Measurements from ENCODE around the gene WDR17. TPM values are rescaled to one million over a fixed set of nuclear protein-coding genes. Genes with fewer than 3 reads are reported as not detected.

The WDR17 gene
- total RNA-seq, 2 donors from 2014 or later = 5.5 to 5.7 TPM

DNA sequence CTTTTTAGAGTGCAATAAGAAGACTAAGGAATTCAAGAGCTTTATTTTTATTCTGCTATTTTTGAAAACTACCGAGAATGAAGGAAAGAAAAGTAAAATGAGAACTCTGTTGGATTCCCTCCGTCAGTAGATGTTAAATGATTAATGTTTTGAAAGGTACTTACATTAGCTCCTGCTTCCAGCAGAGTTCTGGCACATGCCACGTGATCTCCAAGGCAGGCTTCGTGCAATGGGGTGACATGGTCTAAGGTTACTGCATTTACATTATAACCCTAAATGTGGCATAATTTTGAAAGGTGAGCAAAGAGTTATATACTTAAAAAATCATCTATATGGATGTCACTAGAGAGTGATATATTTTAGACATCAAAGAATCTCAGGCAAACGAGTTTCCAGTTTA, 156.5 kb downstream of the WDR17 start:
- no peak overlapping the region for H3K4me3 ChIP-seq
- WGBS = 60% methylated on average over 5 of the region's 5 CpGs
- DNase-seq (ENCODE audit: low spot score) = no peak
- TF ChIP-seq, protein P1, sequence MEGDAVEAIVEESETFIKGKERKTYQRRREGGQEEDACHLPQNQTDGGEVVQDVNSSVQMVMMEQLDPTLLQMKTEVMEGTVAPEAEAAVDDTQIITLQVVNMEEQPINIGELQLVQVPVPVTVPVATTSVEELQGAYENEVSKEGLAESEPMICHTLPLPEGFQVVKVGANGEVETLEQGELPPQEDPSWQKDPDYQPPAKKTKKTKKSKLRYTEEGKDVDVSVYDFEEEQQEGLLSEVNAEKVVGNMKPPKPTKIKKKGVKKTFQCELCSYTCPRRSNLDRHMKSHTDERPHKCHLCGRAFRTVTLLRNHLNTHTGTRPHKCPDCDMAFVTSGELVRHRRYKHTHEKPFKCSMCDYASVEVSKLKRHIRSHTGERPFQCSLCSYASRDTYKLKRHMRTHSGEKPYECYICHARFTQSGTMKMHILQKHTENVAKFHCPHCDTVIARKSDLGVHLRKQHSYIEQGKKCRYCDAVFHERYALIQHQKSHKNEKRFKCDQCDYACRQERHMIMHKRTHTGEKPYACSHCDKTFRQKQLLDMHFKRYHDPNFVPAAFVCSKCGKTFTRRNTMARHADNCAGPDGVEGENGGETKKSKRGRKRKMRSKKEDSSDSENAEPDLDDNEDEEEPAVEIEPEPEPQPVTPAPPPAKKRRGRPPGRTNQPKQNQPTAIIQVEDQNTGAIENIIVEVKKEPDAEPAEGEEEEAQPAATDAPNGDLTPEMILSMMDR (IDR thresholded peaks at IDR 0.05) = no peak
- TF ChIP-seq POLR2AphosphoS5 (IDR thresholded peaks at IDR 0.05) (no peak), POLR2A (IDR thresholded peaks at IDR 0.05) (no peak)
- no peaks in the 10 kb centered on the region for H3K4me1 ChIP-seq (replicated peaks)
- no peaks in the 10 kb centered on the region for H3K27me3 ChIP-seq (replicated peaks; ENCODE audit: insufficient read depth)
- intact Hi-C loops (cut with DNase I) = no loop called here
- no peaks in the 10 kb centered on the region for H3K9me3 ChIP-seq
- H3K36me3 ChIP-seq = no peaks in the 10 kb centered on the region
- H3K27ac ChIP-seq = no peak overlapping the region

GRCh38 chr4:176223561-176223960, 157.9 kb downstream of the WDR17 start:
- intact Hi-C loops (cut with DNase I) = no loop called here
- H3K4me1 ChIP-seq (replicated peaks) = no peaks in the 10 kb centered on the region
- H3K27me3 ChIP-seq (replicated peaks; ENCODE audit: insufficient read depth) = no peaks in the 10 kb centered on the region
- 65% methylated on average over 2 of the region's 2 CpGs for whole genome bisulfite sequencing
- H3K9me3 ChIP-seq = no peaks in the 10 kb centered on the region
- no peak overlapping the region for H3K27ac ChIP-seq
- H3K4me3 ChIP-seq = no peak overlapping the region
- H3K36me3 ChIP-seq = no peaks in the 10 kb centered on the region
- TF ChIP-seq, protein P1 (IDR thresholded peaks at IDR 0.05) = no peak
- no peak for TF ChIP-seq POLR2A (IDR thresholded peaks at IDR 0.05)
- no peak for TF ChIP-seq POLR2AphosphoS5 (IDR thresholded peaks at IDR 0.05)
- DNase-seq (ENCODE audit: low spot score) = no peak

- WGBS = 71% methylated on average over 5 of the region's 5 CpGs
- intact Hi-C loops (cut with DNase I) = no loop called here
Measured at GRCh38 chr4:176226736-176227135, 161.1 kb downstream of the WDR17 start.

DNA sequence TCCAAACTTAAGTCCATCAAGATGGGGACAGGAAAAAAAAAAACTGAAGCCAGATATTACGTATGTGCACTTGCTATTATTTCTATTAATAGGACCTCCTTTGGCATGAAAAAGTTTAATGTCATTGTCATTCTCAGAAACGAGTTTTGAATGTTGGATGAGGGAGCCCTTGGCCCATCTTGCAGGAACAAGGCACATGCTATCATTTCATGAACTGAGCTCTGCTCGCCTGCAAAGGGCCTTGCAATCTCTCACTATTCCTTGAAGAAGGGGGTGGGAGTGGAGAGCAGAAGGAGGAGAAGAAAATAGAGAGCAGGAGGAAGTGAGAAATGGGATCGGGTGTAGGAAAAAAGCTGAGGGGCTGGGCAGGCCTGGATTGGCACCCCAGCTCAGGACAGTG, 164.0 kb downstream of the WDR17 start:
- Histone ChIP-seq H3K4me1 (replicated peaks) (no peaks in the 10 kb centered on the region), H3K27me3 (replicated peaks; ENCODE audit: insufficient read depth) (no peaks in the 10 kb centered on the region), H3K4me3 (no peak overlapping the region), H3K36me3 (no peaks in the 10 kb centered on the region), H3K27ac (no peak overlapping the region), H3K9me3 (no peaks in the 10 kb centered on the region)
- WGBS = 51% methylated on average over 4 of the region's 4 CpGs
- DNase-seq (ENCODE audit: low spot score) = no peak
- TF ChIP-seq, protein P1 (IDR thresholded peaks at IDR 0.05) = no peak
- TF ChIP-seq POLR2A (IDR thresholded peaks at IDR 0.05) (no peak), POLR2AphosphoS5 (IDR thresholded peaks at IDR 0.05) (no peak)
- intact Hi-C loops (cut with DNase I) = loop anchor here (5.0 kb wide), 1 partner anchor 42 kb away; no protein-coding TSS in a partner anchor

More at GRCh38 chr4:176226736-176227135, 161.1 kb downstream of the WDR17 start:
- TF ChIP-seq POLR2AphosphoS5 (IDR thresholded peaks at IDR 0.05) (no peak), POLR2A (IDR thresholded peaks at IDR 0.05) (no peak)
- TF ChIP-seq, protein P1 (IDR thresholded peaks at IDR 0.05) = no peak
- Histone ChIP-seq H3K4me1 (replicated peaks) (no peaks in the 10 kb centered on the region), H3K27me3 (replicated peaks; ENCODE audit: insufficient read depth) (no peaks in the 10 kb centered on the region), H3K36me3 (no peaks in the 10 kb centered on the region), H3K9me3 (no peaks in the 10 kb centered on the region), H3K4me3 (no peak overlapping the region), H3K27ac (no peak overlapping the region)
- DNase-seq (ENCODE audit: low spot score) = no peak

Small RNA genes within 50 kb of the gene (small RNA-seq; reads per million reads assigned to genes)
- 0 reads per million in 2 donors for gene RF00432

Other genes with a start within 250 kb of the WDR17 start
- gene SPATA4, start 129.7 kb downstream of the WDR17 start, total RNA-seq = 10 to 100 TPM in 1 of 2 donors, under 1 TPM in 1; 0.68 to 10.2 TPM
- 1 to 10 TPM; 2.6 to 5.0 TPM for gene ASB5, start 203.4 kb downstream of the WDR17 start, total RNA-seq

Data from prostate gland (tissue), 2 donors.